Activated CD4-positive, alpha-beta T cell treated with anti-CD3 and anti-CD28 coated beads for 4 hours (primary cell): ENCODE measurements around the gene CREB1.

Experiments used
- DNase-seq, 2 donors: peaks; one replicate each; pipeline ENCODE4 v3.0.0-alpha.2; 2020

The CREB1 gene

GRCh38 chr2:207543272-207543671, 13.5 kb downstream of the CREB1 start:
- no peak for DNase-seq

- no peak for DNase-seq
These were observed 17.1 kb downstream of the CREB1 start for GRCh38 chr2:207546822-207547221.

- DNase-seq, result no peak
These were observed 19.4 kb downstream of the CREB1 start for GRCh38 chr2:207549145-207549544.

- DNase-seq, result no peak
These were observed 28.3 kb downstream of the CREB1 start for GRCh38 chr2:207558079-207558491.

GRCh38 chr2:207561386-207562080, 31.8 kb downstream of the CREB1 start:
- no peak for DNase-seq

GRCh38 chr2:207565736-207566500, 36.2 kb downstream of the CREB1 start:
- DNase-seq, result no peak

- no peak for DNase-seq
These were observed 37.9 kb downstream of the CREB1 start for GRCh38 chr2:207567671-207568070.

GRCh38 chr2:207571370-207571769, 41.6 kb downstream of the CREB1 start:
- DNase-seq, result no peak

GRCh38 chr2:207584952-207585351, 55.2 kb downstream of the CREB1 start:
- no peak for DNase-seq

- DNase-seq, result no peak
These were observed 57.5 kb downstream of the CREB1 start for GRCh38 chr2:207587305-207587704.

- DNase-seq, result no peak
These were observed 59.4 kb downstream of the CREB1 start for GRCh38 chr2:207589143-207589542.

- no peak for DNase-seq
These were observed 63.5 kb downstream of the CREB1 start for GRCh38 chr2:207593277-207593676.

GRCh38 chr2:207594264-207594663, 64.5 kb downstream of the CREB1 start:
- DNase-seq, result no peak

GRCh38 chr2:207594731-207595130, 65.0 kb downstream of the CREB1 start:
- DNase-seq, result no peak

GRCh38 chr2:207599636-207600035, 69.9 kb downstream of the CREB1 start:
- no peak for DNase-seq

- no peak for DNase-seq
These were observed 70.5 kb downstream of the CREB1 start for GRCh38 chr2:207600231-207600630.

- DNase-seq, result no peak
These were observed 72.0 kb downstream of the CREB1 start for GRCh38 chr2:207601774-207602173.

- no peak for DNase-seq
These were observed 73.7 kb downstream of the CREB1 start for GRCh38 chr2:207603486-207603885.

- no peak for DNase-seq
These were observed 76.6 kb downstream of the CREB1 start for GRCh38 chr2:207606399-207606798.

GRCh38 chr2:207606829-207607228, 77.1 kb downstream of the CREB1 start:
- DNase-seq, result no peak

GRCh38 chr2:207612714-207613113, 83.0 kb downstream of the CREB1 start:
- no peak for DNase-seq

- no peak for DNase-seq
These were observed 85.1 kb downstream of the CREB1 start for GRCh38 chr2:207614824-207615223.

- DNase-seq, result no peak
These were observed 86.4 kb downstream of the CREB1 start for GRCh38 chr2:207616185-207616584.

GRCh38 chr2:207617011-207617671, 87.4 kb downstream of the CREB1 start:
- no peak for DNase-seq
